ENCODE results near the gene CYP4Z1.

Gene CYP4Z1

GRCh38 chr1:47067097-47067594, at the start of gene CYP4Z1:
Gene CYP4Z1, plus strand, starts transcription at chr1:47067231. Its CDS starts 260 bp downstream, at chr1:47067491.
- DNase-seq (ENCODE audit: low read depth, low spot score) = no peak
- H3K27ac ChIP-seq = no peak within 1 kb of the TSS

GRCh38 chr1:47021070-47021469, 46.0 kb upstream of the CYP4Z1 start:
- Histone ChIP-seq H3K9me3 (ENCODE audit: low read depth, low read length) (no peaks in the 10 kb centered on the region), H3K9ac (ENCODE audit: insufficient read length) (no peak overlapping the region), H3K4me3 (no peak overlapping the region), H3K27ac (no peak overlapping the region), H3K36me3 (ENCODE audit: insufficient read depth, low read length) (no peaks in the 10 kb centered on the region)
- TF ChIP-seq EZH2 (IDR thresholded peaks at IDR 0.05) (no peak), FOXP2 (optimal IDR thresholded peaks at IDR 0.05; ENCODE audit: control extremely low read depth, extremely low read length, insufficient read depth) (no peak), POLR2AphosphoS5 (IDR thresholded peaks at IDR 0.05; ENCODE audit: borderline replicate concordance, low read depth, low read length) (no peak)
- no peak for DNase-seq (ENCODE audit: low read depth, low spot score)

More at GRCh38 chr1:47067097-47067594, at the start of gene CYP4Z1:
- H3K9me3 ChIP-seq (ENCODE audit: low read depth, low read length) = no peaks in the 10 kb centered on the region
- no peak within 1 kb of the TSS for H3K9ac ChIP-seq (ENCODE audit: insufficient read length)
- H3K36me3 ChIP-seq (ENCODE audit: insufficient read depth, low read length) = no peaks in the 10 kb centered on the region
- no peak within 1 kb of the TSS for H3K4me3 ChIP-seq
- TF ChIP-seq FOXP2 (optimal IDR thresholded peaks at IDR 0.05; ENCODE audit: control extremely low read depth, extremely low read length, insufficient read depth) (no peak), POLR2AphosphoS5 (IDR thresholded peaks at IDR 0.05; ENCODE audit: borderline replicate concordance, low read depth, low read length) (no peak), EZH2 (IDR thresholded peaks at IDR 0.05) (no peak)

GRCh38 chr1:47023268-47024140, 43.5 kb upstream of the CYP4Z1 start, which contains the start of gene CYP4X1:
Gene CYP4X1, plus strand, starts transcription at chr1:47023669. Its CDS starts 149 bp downstream, at chr1:47023818.
- Histone ChIP-seq H3K9ac (ENCODE audit: insufficient read length) (no peak within 1 kb of the TSS), H3K9me3 (ENCODE audit: low read depth, low read length) (no peaks in the 10 kb centered on the region), H3K4me3 (peak within 1 kb of the TSS; percentile 38), H3K27ac (peak within 1 kb of the TSS; percentile 25; the same call in 1 of the 2 replicates), H3K36me3 (ENCODE audit: insufficient read depth, low read length) (no peaks in the 10 kb centered on the region)
- no peak for DNase-seq (ENCODE audit: low read depth, low spot score)
- TF ChIP-seq POLR2AphosphoS5 (IDR thresholded peaks at IDR 0.05; ENCODE audit: borderline replicate concordance, low read depth, low read length) (no peak), EZH2 (IDR thresholded peaks at IDR 0.05) (no peak), FOXP2 (optimal IDR thresholded peaks at IDR 0.05; ENCODE audit: control extremely low read depth, extremely low read length, insufficient read depth) (no peak)

GRCh38 chr1:47024141-47024801, 42.8 kb upstream of the CYP4Z1 start:
- TF ChIP-seq EZH2 (IDR thresholded peaks at IDR 0.05) (no peak), POLR2AphosphoS5 (IDR thresholded peaks at IDR 0.05; ENCODE audit: borderline replicate concordance, low read depth, low read length) (no peak), FOXP2 (optimal IDR thresholded peaks at IDR 0.05; ENCODE audit: control extremely low read depth, extremely low read length, insufficient read depth) (no peak)
- Histone ChIP-seq H3K27ac (peak overlapping the region; percentile 25; the same call in 1 of the 2 replicates), H3K4me3 (peak overlapping the region; percentile 38), H3K36me3 (ENCODE audit: insufficient read depth, low read length) (no peaks in the 10 kb centered on the region), H3K9me3 (ENCODE audit: low read depth, low read length) (no peaks in the 10 kb centered on the region), H3K9ac (ENCODE audit: insufficient read length) (no peak overlapping the region)
- DNase-seq (ENCODE audit: low read depth, low spot score) = no peak

GRCh38 chr1:47030170-47030805, 36.7 kb upstream of the CYP4Z1 start:
- H3K36me3 ChIP-seq (ENCODE audit: insufficient read depth, low read length) = no peaks in the 10 kb centered on the region
- no peak for TF ChIP-seq EZH2 (IDR thresholded peaks at IDR 0.05)
- no peak for TF ChIP-seq FOXP2 (optimal IDR thresholded peaks at IDR 0.05; ENCODE audit: control extremely low read depth, extremely low read length, insufficient read depth)
- no peak for TF ChIP-seq POLR2AphosphoS5 (IDR thresholded peaks at IDR 0.05; ENCODE audit: borderline replicate concordance, low read depth, low read length)
- no peak overlapping the region for H3K4me3 ChIP-seq
- H3K27ac ChIP-seq = no peak overlapping the region
- DNase-seq (ENCODE audit: low read depth, low spot score) = no peak
- no peaks in the 10 kb centered on the region for H3K9me3 ChIP-seq (ENCODE audit: low read depth, low read length)
- no peak overlapping the region for H3K9ac ChIP-seq (ENCODE audit: insufficient read length)

GRCh38 chr1:47031059-47031458, 36.0 kb upstream of the CYP4Z1 start:
- Histone ChIP-seq H3K4me3 (no peak overlapping the region), H3K27ac (no peak overlapping the region)

GRCh38 chr1:47031585-47031984, 35.4 kb upstream of the CYP4Z1 start:
- no peaks in the 10 kb centered on the region for H3K36me3 ChIP-seq (ENCODE audit: insufficient read depth, low read length)
- H3K27ac ChIP-seq = no peak overlapping the region
- no peak for TF ChIP-seq FOXP2 (optimal IDR thresholded peaks at IDR 0.05; ENCODE audit: control extremely low read depth, extremely low read length, insufficient read depth)
- H3K9ac ChIP-seq (ENCODE audit: insufficient read length) = no peak overlapping the region
- no peaks in the 10 kb centered on the region for H3K9me3 ChIP-seq (ENCODE audit: low read depth, low read length)
- no peak for DNase-seq (ENCODE audit: low read depth, low spot score)
- H3K4me3 ChIP-seq = no peak overlapping the region

More at GRCh38 chr1:47031059-47031458, 36.0 kb upstream of the CYP4Z1 start:
- no peaks in the 10 kb centered on the region for H3K36me3 ChIP-seq (ENCODE audit: insufficient read depth, low read length)
- no peak overlapping the region for H3K9ac ChIP-seq (ENCODE audit: insufficient read length)
- H3K9me3 ChIP-seq (ENCODE audit: low read depth, low read length) = no peaks in the 10 kb centered on the region
- no peak for TF ChIP-seq FOXP2 (optimal IDR thresholded peaks at IDR 0.05; ENCODE audit: control extremely low read depth, extremely low read length, insufficient read depth)
- TF ChIP-seq POLR2AphosphoS5 (IDR thresholded peaks at IDR 0.05; ENCODE audit: borderline replicate concordance, low read depth, low read length) = no peak
- TF ChIP-seq EZH2 (IDR thresholded peaks at IDR 0.05) = no peak
- no peak for DNase-seq (ENCODE audit: low read depth, low spot score)

GRCh38 chr1:47036764-47037163, 30.3 kb upstream of the CYP4Z1 start:
- no peak overlapping the region for H3K9ac ChIP-seq (ENCODE audit: insufficient read length)

More at GRCh38 chr1:47036764-47037163, 30.3 kb upstream of the CYP4Z1 start:
- no peak for TF ChIP-seq EZH2 (IDR thresholded peaks at IDR 0.05)
- no peak for TF ChIP-seq FOXP2 (optimal IDR thresholded peaks at IDR 0.05; ENCODE audit: control extremely low read depth, extremely low read length, insufficient read depth)
- no peak for TF ChIP-seq POLR2AphosphoS5 (IDR thresholded peaks at IDR 0.05; ENCODE audit: borderline replicate concordance, low read depth, low read length)
- Histone ChIP-seq H3K9me3 (ENCODE audit: low read depth, low read length) (no peaks in the 10 kb centered on the region), H3K27ac (no peak overlapping the region), H3K36me3 (ENCODE audit: insufficient read depth, low read length) (no peaks in the 10 kb centered on the region), H3K4me3 (no peak overlapping the region)
- no peak for DNase-seq (ENCODE audit: low read depth, low spot score)

All from SK-N-MC (cell line).